LoVo (cell line): ENCODE measurements around the gene GSN.

Experiments
- DNase-seq: peaks from one replicate; pipeline ENCODE4 v3.0.0-alpha.2; 2016; ENCODE audit warnings: low spot score

The GSN gene

DNA sequence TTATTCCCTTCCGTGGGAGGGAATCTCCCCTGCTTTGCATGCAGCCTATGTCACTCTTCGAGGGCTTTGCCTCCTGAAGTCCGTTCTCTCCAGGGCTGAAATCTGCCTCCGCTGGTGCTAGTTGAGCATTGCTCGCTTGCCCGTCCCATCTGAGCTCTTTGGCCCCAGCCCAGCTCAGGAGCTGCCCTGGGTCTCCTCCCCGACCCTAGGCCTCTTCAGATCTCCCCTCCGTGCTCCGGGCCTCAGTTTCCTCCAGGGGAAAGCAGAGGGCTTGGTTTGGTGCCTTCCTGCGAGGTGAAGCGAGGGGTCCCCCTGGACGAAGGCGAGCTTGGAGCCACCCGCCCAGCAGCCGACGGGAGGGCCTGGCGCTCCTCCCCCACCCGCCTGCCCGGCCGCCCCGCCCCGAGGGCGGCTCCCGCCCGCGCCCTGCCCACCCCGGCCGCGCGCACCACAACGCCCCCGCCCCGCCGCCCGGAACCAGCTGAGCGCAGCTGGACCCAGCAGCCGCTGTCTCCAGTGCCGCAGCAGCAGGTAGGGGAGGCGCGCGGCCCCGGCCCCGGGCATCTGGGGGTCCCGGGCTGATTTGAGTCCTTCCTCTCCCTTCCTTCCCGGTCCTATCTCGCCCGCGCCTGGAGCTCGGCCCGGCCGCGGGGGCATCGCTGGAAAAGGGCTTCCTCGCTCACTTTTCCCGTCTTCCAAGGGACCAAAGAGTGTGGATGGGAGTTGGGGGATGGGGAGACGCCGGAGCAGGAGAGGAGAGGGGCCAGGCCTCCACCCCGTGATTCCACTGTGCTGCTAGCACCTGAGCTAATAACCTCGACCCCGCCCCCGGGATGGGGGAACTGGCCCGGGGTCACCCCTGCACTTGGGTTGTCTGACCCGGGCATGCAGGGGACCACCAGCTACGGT lies at the start of gene GSN:
Gene GSN (plus strand): TSS at position 474 of the 909 bp plus-strand sequence. CDS start 33,810 bp downstream, outside the sequence.
- DNase-seq, result peak; percentile 71

DNA sequence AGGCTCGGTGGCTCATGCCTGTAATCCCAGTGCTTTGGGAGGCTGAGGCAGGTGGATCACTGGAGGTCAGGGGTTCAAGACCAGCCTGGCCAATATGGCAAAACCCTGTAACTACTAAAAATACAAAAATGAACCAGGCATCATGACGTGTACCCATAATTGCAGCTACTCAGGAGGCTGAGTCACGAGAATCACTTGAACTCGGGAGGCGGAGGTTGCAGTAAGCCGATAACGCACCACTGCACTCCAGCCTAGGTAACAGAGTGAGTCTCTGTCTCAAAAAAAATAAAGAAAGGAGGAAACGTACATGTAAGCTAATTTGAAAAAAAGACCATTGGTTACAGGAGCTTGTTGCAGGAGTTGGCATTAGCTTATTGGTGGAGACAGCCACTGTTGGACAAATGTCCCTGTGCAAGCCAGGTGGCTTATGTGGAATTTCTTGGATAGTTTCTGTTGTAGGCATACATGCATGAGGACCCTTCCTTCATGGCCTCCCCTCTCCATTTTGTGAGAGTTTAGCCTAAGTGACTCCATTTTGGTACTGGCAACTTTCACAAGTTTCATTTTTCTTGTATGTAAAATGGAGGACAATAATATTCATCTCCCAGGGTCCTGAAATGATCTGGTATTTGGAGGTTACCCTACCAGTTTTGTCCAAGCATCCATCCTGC lies 49.5 kb upstream of the GSN start:
- DNase-seq, result no peak

DNA sequence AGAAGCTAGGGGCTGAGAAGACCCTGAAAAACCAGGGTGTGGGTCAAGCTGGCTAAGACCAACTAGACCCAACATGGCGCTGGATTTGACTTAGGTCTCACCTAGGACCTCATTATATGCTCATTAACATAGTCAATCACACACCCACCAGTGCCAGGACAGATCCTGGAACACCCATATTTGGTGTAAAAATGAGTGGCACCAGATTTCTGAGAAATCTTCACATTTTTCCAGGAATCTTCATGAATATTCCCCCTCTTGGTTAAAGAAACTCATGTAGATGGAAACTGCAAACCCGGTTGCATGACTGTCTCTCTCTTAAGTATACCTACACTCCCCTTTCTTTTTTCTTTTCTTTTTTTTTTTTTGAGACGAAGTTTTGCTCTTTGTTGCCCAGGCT lies 48.4 kb upstream of the GSN start:
- DNase-seq, result no peak

DNA sequence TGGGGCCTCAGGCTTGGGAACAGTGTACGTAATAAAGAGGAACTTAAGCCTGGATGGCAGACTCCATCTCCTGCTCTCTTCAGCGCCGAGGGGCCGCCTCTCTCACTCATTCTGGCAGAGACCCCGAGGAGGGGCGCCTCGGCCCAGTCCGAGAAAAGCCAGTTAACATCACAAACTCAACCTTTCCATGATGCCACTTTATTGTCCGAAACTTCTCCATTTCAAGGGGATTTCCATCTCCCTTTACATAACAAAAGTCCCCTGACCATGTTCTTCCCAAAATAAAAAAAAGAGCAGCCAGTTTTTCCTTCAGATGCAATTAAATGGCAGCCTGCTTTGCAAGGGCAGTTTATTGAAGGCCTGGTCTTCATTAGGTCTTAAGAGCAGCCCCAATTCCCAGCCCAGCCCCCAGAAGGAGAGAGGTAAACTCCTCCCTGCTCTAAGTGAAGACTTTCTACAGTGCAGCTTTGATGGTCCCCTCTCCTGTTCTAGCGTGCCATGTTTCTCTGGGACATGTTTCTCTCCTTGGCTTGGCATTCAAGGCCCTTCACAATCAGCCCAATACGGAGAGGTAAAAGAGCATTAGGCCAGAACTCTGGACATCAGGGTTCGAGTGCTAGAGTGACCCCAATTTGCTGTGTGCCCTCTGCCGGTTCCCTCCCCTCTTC lies 46.8 kb upstream of the GSN start:
- DNase-seq, result no peak

DNA sequence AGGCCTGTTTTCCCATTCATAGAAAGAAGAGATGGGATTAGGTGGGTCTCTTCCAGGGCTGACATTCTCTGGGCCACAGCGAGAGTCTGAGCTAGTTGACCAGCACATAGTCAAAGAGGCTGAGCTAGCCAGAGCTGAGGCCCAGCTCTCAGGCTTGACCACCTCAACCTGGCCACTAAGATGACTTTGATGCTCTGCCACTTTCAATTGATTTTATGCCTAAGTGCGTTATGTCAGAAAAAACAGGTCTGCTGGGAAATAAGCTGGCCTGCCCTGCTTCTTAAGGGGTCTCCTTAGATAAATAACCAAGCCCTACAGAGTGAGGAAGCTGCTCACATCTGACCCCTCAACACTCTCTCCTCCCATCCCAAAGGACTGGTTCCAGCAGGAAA lies 46.3 kb upstream of the GSN start:
- DNase-seq, result no peak

DNA sequence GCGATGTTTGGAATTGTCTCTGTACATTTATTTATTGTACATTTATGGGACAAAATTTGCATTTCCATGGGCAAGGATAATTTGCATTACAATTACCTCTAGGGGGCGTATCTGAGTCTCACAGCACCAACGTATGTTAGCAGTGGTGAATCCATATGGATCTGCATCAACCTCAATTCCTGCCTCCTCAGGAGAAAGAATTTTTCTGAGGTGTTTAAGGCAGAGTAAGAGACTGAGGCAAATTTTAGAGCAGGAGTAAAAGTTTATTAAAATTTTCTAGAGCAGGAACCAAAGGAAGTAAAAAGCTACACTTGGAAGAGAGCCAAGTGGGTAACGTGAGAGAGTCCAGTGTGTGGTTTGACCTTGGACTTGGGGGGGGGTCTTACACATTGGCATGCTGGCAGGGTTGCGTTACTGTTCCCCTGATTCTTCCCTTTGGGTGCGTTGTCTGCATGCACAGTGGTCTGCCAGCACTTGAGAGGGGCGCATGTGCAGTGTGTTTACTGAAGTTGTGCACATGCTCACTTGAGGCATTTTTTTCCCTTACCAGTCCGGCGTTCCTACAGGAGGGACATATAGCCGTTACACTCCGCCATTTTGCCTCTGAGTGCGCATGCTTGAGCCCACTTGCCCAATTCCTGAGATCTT lies 45.3 kb upstream of the GSN start:
- DNase-seq, result peak; percentile 37

DNA sequence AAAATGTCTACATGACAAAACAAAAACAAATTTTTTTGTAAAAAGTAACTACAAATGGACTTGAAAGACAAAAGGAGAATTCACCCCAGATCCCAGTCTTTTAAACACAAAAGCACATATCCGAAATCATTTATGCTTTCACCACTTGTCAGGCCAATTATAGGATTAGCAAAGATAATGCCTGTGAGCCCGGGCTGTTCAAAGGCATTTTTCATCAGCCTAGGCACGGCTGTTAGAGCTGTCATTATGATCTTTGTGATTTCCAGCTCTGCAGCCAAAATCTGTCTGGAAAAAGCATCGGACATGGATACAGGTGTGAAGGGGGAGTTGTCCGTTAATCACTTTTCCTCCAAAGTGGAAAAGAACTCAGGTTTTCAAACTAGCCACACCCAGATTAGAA lies 42.7 kb upstream of the GSN start:
- DNase-seq, result no peak

DNA sequence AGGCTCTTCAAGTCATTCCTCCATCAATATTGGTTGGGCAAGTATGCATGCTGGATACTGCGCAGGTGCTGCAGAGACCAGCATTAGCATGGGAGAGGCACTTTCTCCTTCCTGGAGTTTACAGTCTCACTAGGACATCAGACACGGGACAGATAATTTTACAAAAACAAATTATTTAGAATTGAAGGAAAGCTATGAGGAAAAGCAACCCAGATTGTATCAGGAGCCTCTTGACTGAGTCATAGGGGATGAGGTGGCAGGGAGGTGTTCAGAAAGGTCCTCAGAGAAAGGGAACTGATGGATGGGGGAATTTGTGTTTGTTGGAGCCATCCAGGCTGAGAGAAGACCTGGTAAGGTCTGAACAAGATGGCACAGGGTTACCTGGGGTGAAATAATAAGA lies 41.8 kb upstream of the GSN start:
- no peak for DNase-seq

DNA sequence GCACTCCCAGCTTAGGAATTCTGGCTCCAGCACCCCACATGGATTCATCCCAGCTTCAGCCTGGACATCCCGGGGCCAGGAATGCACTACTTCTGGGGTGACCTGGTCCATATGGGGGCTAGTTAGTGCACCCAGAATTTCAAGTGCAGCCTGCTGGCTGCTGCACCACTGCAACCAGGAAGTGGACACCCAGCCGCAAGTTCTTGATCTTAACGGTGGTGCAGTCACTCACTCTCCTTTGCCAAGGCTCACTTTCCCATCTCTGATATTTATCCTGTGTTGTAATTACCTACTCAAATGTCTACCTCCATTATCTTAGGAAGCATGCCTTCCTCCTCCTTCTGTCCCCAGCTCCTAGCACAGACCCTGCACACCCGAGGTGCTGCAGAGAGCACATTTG lies 40.1 kb upstream of the GSN start:
- DNase-seq, result no peak

DNA sequence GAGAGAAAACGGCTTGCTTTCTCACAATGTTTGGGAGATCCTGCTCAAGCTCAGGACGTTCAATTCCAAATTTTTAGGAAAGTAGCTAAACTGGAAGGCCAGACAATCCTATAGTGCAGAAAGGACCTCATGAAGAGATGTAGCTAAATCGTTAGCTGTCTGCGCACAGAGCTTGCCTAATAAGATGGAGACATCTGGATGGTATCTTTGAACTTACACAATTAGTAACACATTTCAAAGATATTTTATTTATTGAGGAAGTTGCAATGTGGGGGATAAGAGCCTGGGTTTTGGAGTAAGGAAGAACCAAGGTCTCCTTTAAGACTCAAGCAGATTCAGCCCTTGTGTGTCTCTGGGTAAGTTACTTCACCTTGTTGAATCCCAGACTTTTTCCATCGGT lies 37.7 kb upstream of the GSN start:
- DNase-seq, result no peak

DNA sequence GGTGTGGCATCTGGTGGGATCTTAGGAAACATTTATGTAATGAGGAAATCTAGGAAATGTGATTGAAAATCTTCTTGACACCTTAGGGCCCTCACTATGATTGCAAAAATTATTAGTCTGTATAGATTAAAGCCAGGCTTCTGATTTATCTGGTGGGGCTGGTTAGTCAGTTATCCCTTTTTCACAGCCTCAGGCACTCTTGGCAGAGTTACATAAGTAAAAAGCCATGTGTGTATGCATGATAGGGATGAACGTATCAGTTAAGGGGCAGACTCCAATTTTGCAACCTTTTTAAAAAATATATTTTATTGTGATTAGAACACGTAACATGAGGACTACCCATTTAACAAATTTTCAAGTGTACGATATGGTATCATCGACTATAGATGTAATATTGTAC lies 35.7 kb upstream of the GSN start:
- no peak for DNase-seq

DNA sequence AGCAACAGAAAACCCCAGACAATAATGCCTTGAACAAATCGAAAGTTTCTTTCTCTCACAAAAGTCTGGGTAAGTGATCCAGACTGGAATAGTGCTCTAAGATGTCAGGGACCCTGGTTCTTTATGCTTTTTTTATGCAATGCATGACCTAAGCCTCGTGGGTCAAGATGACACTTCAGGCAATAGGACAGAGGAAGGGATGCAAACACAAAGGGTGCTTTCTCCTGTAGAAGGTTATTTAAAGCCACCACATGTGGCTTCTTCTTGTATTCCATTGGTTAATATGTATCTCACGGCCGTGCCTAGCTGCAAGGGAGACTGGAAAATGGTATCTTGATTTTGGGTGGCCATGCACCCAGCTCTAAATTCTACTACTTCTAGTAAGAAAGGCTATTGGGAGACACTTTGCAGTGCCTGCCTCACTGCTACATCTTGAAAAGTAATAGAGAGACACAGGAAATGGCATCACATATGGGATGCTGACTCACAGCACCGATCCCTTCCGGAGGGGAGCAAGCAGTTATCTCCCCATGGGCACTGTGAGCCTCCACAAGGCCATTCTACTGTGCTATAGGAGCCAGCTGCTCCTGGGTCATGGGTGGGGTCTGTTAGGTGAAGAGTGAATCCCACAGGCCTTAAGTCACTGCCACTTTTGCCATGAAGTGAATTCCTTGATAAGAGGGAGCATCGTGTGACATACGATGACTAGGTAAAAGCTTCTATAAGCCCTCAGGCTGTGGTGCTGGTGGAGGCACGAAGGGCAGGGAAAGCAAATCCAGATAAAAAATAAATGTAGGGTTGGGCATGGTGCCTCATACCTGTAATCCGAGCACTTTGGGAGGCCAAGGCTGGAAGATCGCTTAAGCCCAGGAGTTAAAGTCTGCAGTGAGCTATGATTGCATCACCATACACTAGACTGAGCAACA lies 33.8 kb upstream of the GSN start:
- no peak for DNase-seq

DNA sequence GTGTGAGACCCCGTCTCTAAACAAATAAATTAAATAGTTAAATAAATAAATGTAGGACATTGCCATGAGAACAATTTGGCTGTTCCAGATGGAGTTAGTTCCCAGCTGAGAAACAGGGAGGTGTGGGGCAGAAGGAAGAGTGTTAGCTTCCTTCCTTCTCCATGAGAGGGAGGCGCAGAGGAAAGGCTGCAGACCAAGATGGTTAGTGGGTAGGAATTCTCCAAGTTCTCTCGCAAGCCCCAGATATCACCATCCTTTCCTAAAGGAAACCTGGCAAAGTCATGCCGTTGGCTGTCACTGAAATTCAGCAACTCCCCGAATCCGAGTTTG lies 33.2 kb upstream of the GSN start:
- no peak for DNase-seq

DNA sequence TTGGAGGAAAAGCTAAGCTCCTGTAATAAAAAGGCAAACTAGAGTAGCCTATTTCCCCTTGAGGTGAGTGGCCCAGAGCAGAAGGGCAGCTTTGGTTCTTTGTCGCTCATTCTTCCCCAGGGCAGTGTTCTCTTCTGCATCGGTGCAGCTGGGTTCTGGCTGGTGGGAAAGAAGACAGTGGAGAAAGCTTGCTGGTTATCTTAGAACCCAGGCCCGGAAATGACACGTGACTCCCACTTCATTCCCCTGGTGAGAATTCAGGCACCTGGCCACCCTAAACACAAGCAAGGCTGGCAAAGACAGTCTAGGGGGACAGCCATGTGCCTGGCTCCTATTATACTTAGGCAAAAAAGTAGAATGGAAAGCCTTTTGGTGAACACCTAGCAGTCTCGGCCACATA lies 32.5 kb upstream of the GSN start:
- DNase-seq, result no peak

DNA sequence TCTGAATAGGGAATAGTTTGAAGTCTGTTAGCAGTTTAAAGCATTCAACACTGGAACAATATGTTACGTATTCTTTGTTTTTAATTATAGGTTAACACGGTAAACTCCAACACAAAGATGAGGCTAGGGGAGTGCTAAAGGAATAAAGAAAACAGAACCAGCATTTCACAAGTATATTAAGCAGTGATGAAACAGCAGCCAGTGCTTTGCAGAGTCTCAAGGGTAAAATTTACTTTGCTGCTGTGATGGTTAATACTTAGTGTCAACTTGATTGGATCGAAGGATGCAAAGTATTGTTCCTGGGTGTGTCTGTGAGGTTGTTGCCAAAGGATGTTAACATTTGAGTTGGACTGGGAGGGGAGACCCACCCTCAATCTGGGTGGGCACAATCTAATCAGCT lies 30.0 kb upstream of the GSN start:
- no peak for DNase-seq

DNA sequence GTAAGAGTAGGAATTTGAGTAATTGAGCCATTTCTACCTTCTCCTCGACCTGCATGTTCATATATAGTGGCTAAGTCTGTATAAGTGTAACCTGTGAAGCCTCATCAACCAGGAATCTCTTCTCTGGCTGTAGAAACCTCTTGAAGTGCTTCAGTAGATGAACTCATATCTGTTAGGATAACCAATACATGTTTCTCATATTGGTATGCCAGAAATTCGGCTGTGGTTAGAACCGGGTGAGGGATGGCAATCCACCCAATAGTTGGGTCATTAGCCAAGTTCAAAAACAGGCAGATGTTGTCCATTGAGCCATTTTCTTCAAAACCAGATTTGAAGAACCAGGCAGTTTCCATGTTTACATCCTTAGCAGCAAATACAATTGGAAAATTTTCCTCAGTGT lies 28.9 kb upstream of the GSN start:
- no peak for DNase-seq

DNA sequence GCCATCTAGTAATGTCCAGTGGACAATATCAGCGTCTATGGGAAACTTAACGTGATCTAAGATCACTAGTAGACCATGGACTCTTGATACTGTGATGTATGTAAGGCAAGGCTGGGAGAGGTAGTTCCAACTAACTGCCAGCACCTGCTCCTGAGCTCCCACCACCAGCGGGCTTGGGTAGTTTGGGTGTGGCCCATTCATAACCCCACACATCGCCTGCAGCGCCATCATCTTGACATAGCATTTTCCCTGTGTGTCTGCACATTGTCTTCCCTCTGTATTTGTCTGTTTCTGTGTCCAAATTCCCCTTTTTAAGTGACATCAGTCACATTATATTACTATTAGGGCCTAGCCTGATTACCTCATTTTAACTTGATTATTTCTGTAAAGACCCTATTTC lies 28.1 kb upstream of the GSN start:
- DNase-seq, result no peak

DNA sequence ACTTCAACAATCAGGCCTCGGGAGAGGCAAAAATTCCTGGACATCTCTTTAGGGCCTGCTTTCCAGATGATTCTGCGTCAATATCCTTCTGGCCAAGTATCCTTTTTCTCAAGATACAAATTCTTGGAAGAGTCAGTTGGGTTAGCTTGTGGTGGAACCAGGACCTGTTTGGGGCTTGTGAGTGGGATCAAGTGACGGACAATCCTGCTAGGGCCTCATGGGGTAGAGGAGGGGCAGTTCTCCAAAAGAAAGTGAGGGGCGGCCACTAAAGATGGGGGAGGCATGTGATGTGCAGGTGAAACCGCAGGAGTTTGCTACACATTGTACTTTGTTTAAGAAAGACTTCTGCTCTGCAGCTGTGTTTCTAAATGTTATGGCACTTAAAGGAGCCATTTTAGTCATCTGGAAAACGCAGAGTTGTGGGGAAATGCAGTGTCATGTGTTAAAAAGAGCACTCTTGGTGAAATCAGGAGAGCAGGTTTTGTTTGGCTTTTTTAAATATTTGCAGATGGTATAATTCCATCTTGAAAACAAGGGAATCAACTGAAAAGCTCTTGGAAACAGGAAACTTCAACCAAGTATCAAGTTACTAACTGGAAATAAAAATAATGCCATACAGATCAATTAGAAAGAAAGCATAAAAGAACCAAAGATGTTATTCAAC lies 27.4 kb upstream of the GSN start:
- no peak for DNase-seq

DNA sequence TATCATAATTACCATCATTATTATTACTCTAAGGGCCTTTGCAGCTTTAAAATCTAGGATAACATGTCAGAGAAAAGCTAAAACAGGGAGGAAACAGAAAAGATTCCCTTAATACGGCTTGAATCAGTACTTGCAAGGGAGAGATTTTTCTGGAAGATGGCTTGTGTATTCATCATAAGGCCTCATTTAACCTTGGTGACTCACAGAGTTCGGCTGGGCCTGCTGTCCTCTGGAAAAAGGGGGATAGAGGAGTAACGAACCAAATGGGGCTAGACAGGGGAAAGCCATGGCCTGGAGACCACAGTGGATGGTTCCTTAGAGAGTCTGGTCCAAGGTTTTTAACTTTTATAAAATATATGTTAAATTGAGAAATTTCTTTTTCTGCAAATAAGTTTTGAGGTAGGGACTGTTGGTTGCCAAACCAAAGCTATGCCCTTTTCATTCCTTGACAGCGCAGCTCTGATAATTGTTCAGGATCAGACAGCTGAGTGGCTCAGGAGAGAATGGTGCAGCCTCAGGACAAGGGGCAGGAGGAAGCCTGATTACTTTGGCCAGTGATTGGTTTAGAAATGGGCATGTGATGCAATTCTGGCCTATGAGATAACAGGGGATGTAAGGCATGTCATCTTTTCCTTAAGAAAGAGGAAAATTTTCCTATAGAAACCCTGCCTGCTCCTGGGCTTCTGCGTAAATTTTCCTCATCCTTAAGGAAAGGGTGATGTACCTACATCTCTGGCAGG lies 25.6 kb upstream of the GSN start:
- DNase-seq, result no peak

DNA sequence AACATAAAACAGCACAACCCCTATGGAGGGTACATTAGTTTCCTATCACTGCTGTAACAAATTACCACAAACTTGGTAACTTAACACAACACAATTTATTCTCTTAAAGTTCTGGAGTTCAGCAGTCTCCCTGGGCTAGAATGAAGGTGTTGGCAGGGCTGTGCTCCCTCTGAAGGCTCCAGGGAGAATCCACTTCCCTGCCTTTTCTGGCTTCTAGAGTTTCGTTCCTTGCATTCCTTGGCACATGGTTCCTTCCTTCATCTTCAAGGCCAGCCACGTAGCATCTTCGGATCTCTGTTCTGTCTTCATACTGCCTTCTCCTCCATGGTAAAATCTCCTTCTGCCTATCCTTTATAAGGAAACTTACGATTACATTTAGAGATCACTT lies 25.0 kb upstream of the GSN start:
- DNase-seq, result no peak
